ENCODE measurements around the gene MAP3K2. TPM values are rescaled to one million over a fixed set of nuclear protein-coding genes. Genes with fewer than 3 reads are reported as not detected.

The MAP3K2 gene
- total RNA-seq: 10 to 100 TPM; 39.4 to 95.4 (median 72.9) TPM

- DNase-seq: peak; percentile 97
- in situ Hi-C loops (cut with MboI; ENCODE audit: low pct_ligation_motif_present in 1 of 4, low pct_unique_long_range_greater_than_20kb in 1 of 4, low sequenced_read_pairs in 3 of 4): no loop called here
- peak within 1 kb of the TSS; percentile 80 to 95 (median 84) for H3K4me3 ChIP-seq
- H3K27ac ChIP-seq: peak within 1 kb of the TSS; percentile 99 to 100 (median 100)
- H3K9me3 ChIP-seq: no peaks in the 10 kb centered on the region
- WGBS, 2 donors (ENCODE audit: low coverage in 1 of 2): 1% methylated on average over 39 of the region's 100 CpGs; no CpG with 5 or more reads in 1 of the 2 donors
- no peaks in the 10 kb centered on the region for H3K36me3 ChIP-seq
- H3K27me3 ChIP-seq: no peaks in the 10 kb centered on the region
- no peak for TF ChIP-seq EP300 (IDR thresholded peaks at IDR 0.05; ENCODE audit: low read depth)
- peak; percentile 86 for TF ChIP-seq POLR2A (IDR thresholded peaks at IDR 0.05)
- TF ChIP-seq POLR2AphosphoS5 (IDR thresholded peaks at IDR 0.05): peak; percentile 88 to 93 (median 92)
- H3K4me1 ChIP-seq: peaks cover 10 to 44% (median 21%) of the 10 kb centered on the region in 4 donors
- intact Hi-C loops (cut with DNase I; ENCODE audit: low total_unique reads): no loop called here
Measured at GRCh38 chr2:127387655-127388422, at the start of gene MAP3K2. MAP3K2 (minus strand) TSS chr2:127387975; CDS start chr2:127343129, 44,846 bp downstream.

- in situ Hi-C loops (cut with MboI; ENCODE audit: low pct_ligation_motif_present in 1 of 4, low pct_unique_long_range_greater_than_20kb in 1 of 4, low sequenced_read_pairs in 3 of 4) (no loop called here), intact Hi-C loops (cut with DNase I; ENCODE audit: low total_unique reads) (no loop called here)
- Histone ChIP-seq H3K27me3 (no peaks in the 10 kb centered on the region), H3K4me1 (peaks cover 0 to 9% (median 6%) of the 10 kb centered on the region in 4 donors), H3K36me3 (no peaks in the 10 kb centered on the region), H3K27ac (no peak overlapping the region), H3K9me3 (peaks cover 0 to 4% of the 10 kb centered on the region in 2 donors), H3K4me3 (no peak overlapping the region)
- TF ChIP-seq POLR2AphosphoS5 (IDR thresholded peaks at IDR 0.05) (no peak), CTCF (IDR thresholded peaks at IDR 0.05) (no peak), POLR2A (IDR thresholded peaks at IDR 0.05) (no peak), EP300 (IDR thresholded peaks at IDR 0.05; ENCODE audit: low read depth) (no peak)
- DNase-seq: no peak
- WGBS, 2 donors (ENCODE audit: low coverage in 1 of 2): 87 to 90% methylated on average over 3 to 9 of the region's 9 CpGs
Measured at GRCh38 chr2:127437056-127437455, 49.3 kb upstream of the MAP3K2 start.

- in situ Hi-C loops (cut with MboI; ENCODE audit: low pct_ligation_motif_present in 1 of 4, low pct_unique_long_range_greater_than_20kb in 1 of 4, low sequenced_read_pairs in 3 of 4): no loop called here
- intact Hi-C loops (cut with DNase I; ENCODE audit: low total_unique reads): no loop called here
- Histone ChIP-seq H3K4me3 (no peak overlapping the region), H3K9me3 (no peaks in the 10 kb centered on the region), H3K4me1 (peaks cover 0 to 9% (median 6%) of the 10 kb centered on the region in 4 donors), H3K27me3 (no peaks in the 10 kb centered on the region), H3K27ac (no peak overlapping the region), H3K36me3 (no peaks in the 10 kb centered on the region)
- no peak for DNase-seq
- WGBS, 2 donors (ENCODE audit: low coverage in 1 of 2): 94 to 97% methylated on average over 5 to 6 of the region's 6 CpGs
- no peak for TF ChIP-seq POLR2AphosphoS5 (IDR thresholded peaks at IDR 0.05)
- no peak for TF ChIP-seq POLR2A (IDR thresholded peaks at IDR 0.05)
- TF ChIP-seq EP300 (IDR thresholded peaks at IDR 0.05; ENCODE audit: low read depth): no peak
- no peak for TF ChIP-seq CTCF (IDR thresholded peaks at IDR 0.05)
Measured at GRCh38 chr2:127434515-127434914, 46.7 kb upstream of the MAP3K2 start.

GRCh38 chr2:127431408-127432023, 43.7 kb upstream of the MAP3K2 start:
- Histone ChIP-seq H3K9me3 (no peaks in the 10 kb centered on the region), H3K36me3 (no peaks in the 10 kb centered on the region), H3K4me1 (no peaks in the 10 kb centered on the region), H3K4me3 (no peak overlapping the region), H3K27me3 (no peaks in the 10 kb centered on the region), H3K27ac (no peak overlapping the region)
- in situ Hi-C loops (cut with MboI; ENCODE audit: low pct_ligation_motif_present in 1 of 4, low pct_unique_long_range_greater_than_20kb in 1 of 4, low sequenced_read_pairs in 3 of 4) (no loop called here), intact Hi-C loops (cut with DNase I; ENCODE audit: low total_unique reads) (no loop called here)
- TF ChIP-seq POLR2A (IDR thresholded peaks at IDR 0.05) (no peak), EP300 (IDR thresholded peaks at IDR 0.05; ENCODE audit: low read depth) (no peak)
- DNase-seq: no peak
- WGBS, 2 donors (ENCODE audit: low coverage in 1 of 2): 79 to 89% methylated on average over 4 to 14 of the region's 14 CpGs

- no peak overlapping the region for H3K4me3 ChIP-seq
- no peaks in the 10 kb centered on the region for H3K9me3 ChIP-seq
- in situ Hi-C loops (cut with MboI; ENCODE audit: low pct_ligation_motif_present in 1 of 4, low pct_unique_long_range_greater_than_20kb in 1 of 4, low sequenced_read_pairs in 3 of 4): no loop called here
- intact Hi-C loops (cut with DNase I; ENCODE audit: low total_unique reads): no loop called here
- no peak for DNase-seq
- H3K27me3 ChIP-seq: no peaks in the 10 kb centered on the region
- TF ChIP-seq POLR2A (IDR thresholded peaks at IDR 0.05): no peak
- no peak for TF ChIP-seq POLR2AphosphoS5 (IDR thresholded peaks at IDR 0.05)
- TF ChIP-seq EP300 (IDR thresholded peaks at IDR 0.05; ENCODE audit: low read depth): no peak
- TF ChIP-seq CTCF (IDR thresholded peaks at IDR 0.05): no peak
- H3K27ac ChIP-seq: no peak overlapping the region
- H3K36me3 ChIP-seq: no peaks in the 10 kb centered on the region
- H3K4me1 ChIP-seq: no peaks in the 10 kb centered on the region
- 75 to 94% methylated on average over 1 to 7 of the region's 7 CpGs for WGBS, 2 donors (ENCODE audit: low coverage in 1 of 2)
Measured at GRCh38 chr2:127429844-127430425, 42.2 kb upstream of the MAP3K2 start.

All from transverse colon (tissue), 4 donors.